Stimulated activated CD4-positive, alpha-beta T cell treated with anti-CD3 and anti-CD28 coated beads, Interleukin-12 subunit alpha, Interleukin-12 subunit beta, amount 100 ng/mL, for 24 hours (primary cell): ENCODE data around the gene OSCAR.
"Not testable (repeated sequence)": the region's sequence is repeated elsewhere in the genome, so short reads cannot be mapped to it uniquely, and the experiment has no call there.

ENCODE experiments used
- DNase-seq, 2 experiments: peaks; one replicate each; pipeline ENCODE4 v3.0.0-alpha.2; 2020; ENCODE audit warnings: low read depth in 2 of 2

The OSCAR gene

DNA sequence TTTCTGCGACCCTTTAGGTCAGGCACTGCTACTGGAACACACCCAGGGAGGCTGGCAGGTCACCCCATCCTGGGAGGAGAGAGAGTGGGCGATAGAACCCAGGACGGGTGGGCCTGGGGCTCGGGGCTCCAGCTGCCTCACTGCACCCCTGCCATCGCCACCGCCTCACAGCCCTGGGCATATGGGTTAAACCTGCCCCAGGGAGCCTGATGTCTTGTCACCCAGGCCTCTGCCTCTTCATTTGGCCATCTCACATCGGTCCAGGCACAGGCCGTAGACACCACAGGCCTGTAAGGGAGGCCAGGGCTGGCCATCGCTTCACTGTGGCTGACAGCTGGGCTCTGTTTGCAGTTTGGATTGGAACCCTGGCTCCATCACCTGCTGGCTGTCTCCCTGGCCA is 25.1 kb upstream of the OSCAR start:
- DNase-seq, result no peak

DNA sequence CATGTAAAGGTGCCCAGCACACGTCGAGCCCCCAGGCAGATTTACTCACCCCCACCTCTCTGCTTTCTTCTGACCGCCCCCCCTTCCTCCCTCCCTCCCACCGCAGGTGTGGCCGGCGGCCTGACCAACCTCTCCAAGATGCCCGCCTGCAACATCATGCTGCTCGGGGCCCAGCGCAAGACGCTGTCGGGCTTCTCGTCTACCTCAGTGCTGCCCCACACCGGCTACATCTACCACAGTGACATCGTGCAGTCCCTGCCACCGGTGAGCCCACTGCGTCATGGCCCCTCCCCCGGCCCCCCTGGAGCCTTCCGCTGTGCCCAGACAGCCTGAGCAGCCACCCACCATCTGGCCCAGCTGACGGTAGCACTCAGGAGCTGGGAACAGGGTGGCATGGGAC is 23.8 kb upstream of the OSCAR start:
- no peak for DNase-seq

DNA sequence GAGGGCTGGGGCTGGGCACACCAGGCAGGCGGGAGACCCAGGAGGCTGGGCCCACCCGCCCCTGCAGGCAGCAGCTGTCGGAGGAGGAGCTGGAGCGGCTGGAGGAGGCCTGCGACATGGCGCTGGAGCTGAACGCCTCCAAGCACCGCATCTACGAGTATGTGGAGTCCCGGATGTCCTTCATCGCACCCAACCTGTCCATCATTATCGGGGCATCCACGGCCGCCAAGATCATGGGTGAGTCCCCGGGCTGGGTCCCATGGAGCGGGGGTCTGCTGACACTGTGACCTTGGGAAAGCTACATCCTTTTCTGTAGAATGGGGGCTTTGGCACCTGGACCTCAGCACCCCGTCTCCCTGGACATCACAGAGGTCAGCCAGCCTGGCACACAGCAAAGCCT is 23.1 kb upstream of the OSCAR start:
- no peak for DNase-seq

DNA sequence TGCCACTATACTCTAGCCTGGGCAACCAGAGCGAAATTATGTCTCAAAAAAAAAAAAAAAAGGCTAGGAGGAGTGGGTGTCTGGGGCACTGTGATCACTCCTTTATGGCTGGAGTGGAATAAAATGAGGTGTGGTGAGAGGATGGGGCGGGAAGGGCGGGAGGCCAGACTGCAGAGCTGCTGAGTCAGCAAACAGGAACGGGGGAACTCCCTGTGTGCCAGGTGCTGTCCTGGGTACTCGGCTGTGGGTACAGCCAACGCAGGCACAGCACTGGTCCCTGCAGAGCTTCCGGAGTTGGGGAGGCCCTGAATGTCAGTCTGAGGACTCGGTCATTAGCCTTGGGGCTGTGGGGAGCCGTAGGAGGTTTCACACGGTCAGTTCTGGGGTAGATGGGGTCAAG is 20.7 kb upstream of the OSCAR start:
- DNase-seq, result no peak

DNA sequence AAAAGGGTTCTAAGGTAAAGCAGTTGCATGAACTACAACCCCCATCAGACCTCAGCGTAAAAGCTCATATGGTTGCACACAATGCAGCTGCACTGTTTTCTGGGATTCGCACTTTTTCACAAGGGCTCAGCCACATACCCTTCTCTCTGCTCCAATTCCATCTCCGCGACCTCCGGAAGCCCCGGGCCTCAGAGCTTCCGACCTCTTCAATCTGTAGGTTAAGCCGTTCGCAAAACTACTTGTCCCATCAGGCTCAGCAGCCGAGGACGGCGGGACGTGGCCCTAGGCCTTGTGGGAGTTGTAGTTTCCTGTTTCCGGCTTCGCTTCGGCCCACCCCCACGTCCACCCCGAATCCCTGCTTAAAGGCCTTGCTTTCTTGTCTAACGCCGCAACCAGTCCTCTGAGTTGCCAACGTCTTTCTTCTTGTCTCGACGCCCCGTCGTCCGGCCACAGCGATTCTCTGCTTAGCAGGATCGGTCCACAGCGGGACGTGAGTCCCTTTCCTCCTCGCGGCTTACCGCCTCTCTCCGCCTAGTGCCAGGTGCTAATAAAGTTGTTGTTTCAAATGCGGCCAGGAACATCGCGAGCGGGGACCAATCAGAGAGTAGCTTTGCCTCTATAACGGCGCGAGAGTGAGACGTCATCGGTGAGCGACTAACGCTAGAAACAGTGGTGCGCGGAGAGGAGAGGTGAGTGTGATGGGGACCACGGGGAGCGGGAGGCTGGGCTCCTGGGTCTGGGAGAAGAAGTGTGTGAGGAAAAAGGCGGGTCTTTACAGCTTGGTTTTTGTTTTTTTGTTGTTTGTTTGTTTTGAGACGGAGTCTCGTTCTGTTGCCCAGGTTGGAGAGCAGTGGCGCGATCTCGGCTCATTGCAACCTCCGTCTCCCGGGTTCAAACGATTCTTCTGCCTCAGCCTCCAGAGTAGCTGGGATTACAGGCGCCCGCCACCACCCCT is 14.8 kb upstream of the OSCAR start, which contains the start of the genes PRPF31 and TFPT:
TSS of gene PRPF31 (plus strand) at position 646 of the 955 bp plus-strand sequence. CDS start 2,525 bp downstream, outside the sequence.
TSS of gene TFPT (minus strand) at position 549 of the 955 bp plus-strand sequence. CDS start at position 161, 388 bp downstream.
- peak; percentile 94 to 97 for DNase-seq

DNA sequence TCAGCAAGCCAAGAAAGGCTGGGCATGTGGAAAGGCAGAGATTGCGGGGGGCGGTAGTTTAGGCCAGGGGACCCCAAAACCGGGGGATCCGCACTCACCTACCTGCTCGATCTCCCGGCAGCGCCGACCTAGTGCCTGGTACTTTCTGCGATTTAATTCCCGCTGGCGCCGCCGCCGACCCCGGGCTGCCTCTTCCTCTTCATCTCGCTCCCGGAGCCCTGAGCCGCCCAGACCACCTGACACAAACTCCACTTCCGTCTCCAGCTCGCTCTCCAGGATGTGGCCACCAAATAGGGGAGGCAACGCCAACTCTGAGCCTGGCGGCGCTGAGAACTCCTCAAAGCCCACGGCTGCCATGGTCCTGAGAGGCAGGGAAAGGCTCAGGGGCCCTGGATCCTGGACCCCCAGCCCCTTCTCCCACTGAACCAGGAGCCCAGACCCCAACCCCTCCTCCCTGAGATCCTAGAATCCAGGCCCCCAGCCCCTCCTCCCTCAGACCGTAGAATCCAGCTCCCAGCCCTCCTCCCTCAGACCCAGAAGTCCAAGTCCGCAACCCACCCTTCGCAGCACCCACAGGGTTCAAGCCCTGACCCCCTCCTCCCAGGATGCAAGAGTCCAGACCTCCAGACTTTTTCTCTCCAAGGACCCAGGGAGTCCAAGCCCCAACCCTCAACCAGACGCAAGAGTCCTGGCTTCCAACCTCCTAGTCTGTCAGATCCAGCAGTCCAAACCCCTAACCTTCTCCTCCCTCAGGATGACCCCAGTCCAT is 13.9 kb upstream of the OSCAR start:
- no peak for DNase-seq

DNA sequence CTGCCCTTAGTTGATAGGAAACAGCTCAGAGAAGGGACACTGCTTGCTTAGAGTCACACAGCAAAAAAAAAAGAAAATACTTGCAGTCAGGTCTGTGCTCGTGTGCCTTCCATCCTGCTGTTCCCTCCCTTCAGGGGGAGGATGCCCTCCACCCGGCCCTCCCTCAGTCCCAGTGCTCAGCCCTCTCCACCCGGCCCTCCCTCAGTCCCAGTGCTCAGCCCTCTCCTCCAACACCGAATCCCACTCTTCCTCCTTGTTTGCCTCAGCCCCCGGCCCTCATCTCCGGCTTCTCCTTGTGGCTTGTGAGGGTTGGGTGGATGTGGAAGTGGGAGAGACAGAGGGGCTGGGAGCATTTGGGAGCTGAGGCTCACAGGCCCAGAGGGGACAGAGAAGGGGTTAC is 9.0 kb upstream of the OSCAR start:
- no peak for DNase-seq

DNA sequence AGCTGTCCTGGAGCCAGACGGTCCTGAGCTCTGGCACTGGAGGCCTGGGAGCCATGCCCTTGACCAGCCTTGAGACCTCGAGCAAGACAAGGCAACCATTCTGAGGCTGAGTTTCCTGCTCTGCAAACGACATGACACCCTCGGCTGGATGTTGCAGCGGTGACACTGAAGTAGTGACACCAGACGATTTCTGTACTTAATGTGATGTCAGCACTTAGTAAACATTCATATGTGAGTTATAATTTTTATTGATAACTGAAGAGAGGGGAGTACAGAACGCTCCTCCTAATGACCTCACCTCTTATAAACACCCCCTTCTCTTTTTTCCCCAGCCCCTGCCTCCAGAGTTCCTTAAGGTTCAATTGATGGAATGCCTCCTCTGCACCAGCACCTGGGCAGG is 7.9 kb upstream of the OSCAR start:
- DNase-seq, result no peak

DNA sequence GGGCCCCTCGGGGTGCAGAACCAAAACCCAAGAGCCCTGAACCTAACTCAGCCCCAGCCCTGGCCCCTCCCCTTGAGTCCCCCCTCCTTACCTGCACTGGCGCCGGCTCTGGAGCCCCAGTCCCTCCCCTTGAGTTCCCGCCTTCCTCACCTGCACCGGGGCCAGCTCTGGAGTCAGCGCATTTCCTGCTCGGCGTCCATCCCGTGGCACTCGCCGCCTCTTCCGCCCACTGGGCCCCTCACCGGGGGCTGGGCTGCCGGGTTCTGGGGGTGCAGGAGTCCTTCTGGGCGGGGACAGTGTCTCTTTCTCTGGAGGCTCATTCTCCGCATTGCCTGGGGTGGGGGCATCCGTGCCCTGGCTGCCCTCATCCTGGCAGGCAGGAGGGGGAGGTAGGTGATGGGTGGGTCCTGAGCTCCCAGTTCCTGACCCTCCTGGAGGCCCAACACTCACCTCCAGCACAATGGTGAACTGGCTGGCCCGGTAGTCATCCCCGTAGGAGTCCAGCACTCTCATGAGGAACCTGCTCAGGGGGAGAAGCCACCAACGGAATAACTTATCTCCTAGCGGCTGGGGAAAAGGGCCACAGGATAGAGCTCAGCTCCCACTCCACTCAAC is 7.4 kb upstream of the OSCAR start:
- no peak for DNase-seq

DNA sequence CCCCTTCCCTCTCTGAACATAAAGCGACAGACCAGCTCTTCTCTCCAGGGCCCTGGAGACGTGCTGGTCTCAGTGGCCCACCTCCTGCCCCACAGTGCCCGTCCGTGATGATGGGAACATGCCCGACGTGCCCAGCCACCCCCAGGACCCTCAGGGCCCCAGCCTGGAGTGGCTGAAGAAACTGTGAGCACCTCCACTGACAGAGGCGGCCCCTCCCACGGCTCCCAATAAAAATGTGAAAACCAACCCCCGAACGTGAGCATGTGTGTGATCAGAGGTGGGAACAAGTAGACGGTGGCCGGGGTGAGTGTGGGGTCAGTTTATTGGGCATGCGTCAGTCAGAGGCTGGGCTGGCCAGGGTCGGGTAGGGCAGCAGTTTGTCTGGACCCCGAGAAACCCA is 6.1 kb upstream of the OSCAR start:
- DNase-seq, result no peak

DNA sequence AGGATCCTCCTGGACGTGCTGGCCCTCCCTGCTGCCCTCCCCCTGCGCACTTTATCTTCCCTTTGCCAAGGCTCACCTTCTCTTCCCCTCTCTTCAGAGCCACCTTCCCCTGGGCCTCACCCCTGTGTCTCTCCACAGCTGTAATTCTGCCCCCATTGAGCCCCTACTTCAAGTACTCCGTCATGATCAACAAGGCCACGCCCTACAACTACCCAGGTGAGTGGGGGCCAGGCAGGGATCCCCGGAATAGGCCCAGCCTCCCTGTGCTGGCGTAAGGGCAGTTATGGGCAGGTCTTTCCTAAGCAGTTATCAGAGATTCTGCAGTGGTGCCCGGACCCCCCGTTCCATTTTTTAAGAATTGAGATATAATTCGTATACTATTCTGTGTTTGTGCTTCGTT is 5.2 kb upstream of the OSCAR start:
- DNase-seq, result no peak

DNA sequence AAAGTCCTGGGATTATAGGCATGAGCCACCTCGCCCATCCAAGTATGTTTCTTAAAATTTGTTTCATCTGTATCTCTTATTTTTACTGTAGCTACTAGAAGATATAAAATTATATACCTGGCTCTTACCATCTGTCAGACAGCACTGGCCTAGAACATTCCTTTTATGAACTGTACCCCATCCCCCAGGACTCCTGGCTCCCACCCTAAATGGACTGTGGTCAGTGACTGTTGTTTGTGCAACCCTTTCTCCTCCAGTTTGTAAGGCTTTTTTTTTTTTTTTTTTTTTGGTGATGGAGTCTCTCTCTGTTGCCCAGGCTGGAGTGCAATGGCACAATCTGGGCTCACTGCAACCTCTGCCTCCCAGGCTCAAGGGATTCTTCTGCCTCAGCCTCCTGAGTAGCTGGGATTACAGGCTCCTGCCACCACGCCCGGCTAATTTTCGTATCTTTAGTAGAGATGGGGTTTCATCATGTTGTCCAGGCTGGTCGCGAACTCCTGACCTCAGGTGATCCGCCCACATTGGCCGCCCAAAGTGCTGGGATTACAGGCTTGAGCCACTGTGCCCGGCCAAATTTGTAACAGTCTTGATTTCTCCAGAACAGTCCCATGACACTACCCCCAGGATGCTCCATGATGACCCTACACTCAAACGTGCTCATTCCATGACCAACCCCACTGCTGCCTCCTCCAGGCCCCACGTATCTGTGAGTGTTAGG is 4.6 kb upstream of the OSCAR start:
- DNase-seq, result no peak

DNA sequence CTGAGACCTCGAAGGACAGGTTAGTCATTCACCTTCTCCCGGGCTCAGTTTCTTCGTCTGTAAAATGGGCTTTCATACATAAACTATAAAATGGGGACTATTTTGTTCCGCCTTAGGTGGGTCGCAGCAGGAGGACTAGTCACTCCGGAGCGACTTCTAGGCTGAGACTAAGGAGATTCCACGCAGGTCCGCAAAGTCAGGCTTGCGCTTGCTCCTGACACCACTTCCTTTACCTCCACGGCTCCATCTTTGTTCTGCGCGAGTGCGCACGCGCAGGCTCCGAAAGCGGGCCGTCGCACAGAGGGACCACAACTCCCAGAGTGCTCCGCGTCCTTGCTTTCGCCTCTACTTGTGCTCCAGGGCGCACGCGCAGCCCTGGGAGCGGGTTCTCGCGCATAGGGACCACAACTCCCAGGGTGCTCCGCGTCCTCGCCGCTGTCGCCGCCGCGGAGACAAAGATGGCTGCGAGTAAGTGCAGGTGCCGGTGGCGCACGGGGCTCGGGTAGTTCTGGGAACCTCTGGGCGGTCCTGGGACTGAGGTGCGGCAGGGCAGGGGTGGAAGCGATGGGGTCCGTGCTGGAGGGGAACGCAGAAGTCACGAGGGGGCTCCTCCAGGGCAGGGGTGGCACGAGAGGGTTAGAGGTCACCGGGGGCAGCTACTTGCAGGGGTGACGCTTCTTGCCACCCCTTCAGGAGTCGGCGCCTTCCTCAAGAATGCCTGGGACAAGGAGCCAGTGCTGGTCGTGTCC is 2.0 kb upstream of the OSCAR start, which contains the start of gene NDUFA3:
TSS of gene NDUFA3 (plus strand) at position 435 of the 749 bp plus-strand sequence. CDS start at position 459, 24 bp downstream.
- peak; percentile 93 to 94 for DNase-seq

DNA sequence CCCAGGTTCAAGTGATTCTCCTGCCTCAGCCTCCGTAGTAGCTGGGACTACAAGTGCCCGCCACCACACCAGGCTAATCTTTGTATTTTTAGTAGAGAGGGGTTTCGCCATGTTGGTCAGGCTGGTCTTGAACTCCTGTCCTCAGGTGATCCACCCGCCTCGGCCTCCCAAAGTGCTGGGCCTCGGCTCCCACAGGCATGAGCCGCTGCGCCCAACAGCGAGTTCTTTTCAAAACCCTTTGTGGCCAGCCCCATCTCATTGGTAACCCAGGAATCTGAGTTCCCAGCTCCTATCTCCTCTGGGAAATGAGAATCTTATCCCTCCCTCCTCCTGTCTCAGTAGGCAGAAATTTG is 724 bp downstream of the OSCAR start:
- not testable (repeated sequence) for DNase-seq

DNA sequence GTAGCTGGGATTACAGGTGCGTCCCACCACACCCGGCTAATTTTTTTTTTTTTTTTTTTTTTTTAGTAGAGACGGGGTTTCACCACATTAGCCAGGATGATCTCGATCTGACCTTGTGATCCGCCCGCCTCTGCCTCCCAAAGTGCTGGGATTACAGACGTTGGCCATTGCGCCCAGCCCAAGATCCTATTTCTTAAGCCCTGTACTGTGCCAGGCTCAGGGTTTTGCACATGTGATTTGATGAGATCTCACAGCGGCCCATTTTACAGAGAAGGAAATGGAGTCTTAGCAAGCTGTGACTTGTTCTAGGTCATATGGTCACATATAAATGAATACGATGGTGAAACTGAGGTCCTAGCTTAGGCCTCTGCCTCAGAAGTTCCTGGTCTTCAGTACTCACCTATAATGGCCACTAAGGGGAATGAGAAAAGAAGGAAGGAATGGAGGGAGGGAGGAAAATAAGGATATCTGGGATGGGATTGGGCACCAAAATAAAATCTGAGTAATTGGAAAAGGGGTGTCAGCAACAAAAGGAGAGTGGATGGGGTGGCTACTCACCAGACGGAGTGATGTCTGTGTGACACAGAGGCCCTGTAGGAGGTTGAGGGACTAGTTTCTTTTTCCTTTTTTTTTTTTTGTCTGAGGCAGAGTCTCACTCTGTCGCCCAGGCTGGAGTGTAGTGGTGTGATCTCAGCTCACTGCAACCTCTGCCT is 1.3 kb downstream of the OSCAR start:
- no peak for DNase-seq

DNA sequence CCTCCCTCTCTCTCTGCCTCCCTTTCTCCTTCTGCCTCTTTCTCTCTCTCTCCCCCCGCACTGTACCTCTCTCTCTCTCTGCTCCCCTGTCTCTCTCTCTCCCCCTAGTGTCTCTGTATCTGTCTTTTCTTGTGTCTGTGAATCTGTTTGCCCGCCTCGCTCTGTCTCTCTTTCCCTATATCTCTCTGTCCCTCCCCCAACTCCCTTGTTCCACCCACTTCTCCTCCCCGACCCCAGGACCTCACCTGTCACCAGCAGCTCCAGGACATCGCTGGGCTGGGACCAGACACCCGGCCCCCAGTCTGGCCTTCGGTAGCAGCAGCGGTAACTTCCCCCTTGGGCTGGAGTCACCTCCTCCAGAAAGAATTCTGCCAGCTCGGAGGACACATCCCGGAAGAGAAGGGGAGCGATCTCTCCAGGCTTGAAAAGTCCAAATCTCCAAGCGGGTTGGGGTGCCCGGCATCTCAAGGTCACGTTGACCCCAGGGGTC is 3.9 kb downstream of the OSCAR start:
- DNase-seq, result no peak

DNA sequence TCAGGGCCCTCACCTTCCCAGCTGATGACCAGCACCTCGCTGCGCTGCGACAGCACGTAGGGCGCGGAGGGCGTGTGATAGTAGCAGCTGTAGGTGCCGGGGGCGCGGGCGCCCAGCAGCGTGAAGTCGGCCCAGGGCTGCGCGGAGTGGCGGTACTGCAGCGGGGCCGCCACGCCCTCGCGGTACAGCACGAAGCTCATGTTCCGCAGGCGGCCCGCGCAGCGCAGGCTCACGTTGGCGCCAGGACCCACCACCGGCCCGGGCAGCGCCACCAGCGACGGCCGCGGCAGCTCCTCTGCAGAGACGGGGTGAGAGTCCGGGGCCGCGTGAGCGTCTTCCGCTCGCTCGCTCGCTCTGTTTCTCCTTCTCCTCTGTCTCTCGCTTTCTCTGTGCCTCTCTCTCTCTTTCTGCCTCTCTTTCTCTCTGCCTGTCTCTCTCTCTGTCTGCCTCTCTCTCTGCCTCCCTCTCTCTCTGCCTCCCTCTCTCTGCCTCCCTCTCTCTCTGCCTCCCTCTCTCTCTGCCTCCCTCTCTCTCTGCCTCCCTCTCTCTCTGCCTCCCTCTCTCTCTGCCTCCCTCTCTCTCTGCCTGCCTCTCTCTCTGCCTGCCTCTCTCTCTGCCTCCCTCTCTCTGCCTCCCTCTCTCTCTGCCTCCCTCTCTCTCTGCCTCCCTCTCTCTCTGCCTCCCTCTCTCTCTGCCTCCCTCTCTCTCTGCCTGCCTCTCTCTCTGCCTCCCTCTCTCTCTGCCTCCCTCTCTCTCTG is 4.6 kb downstream of the OSCAR start:
- DNase-seq, result peak in 1 of 2 experiments; percentile 32

DNA sequence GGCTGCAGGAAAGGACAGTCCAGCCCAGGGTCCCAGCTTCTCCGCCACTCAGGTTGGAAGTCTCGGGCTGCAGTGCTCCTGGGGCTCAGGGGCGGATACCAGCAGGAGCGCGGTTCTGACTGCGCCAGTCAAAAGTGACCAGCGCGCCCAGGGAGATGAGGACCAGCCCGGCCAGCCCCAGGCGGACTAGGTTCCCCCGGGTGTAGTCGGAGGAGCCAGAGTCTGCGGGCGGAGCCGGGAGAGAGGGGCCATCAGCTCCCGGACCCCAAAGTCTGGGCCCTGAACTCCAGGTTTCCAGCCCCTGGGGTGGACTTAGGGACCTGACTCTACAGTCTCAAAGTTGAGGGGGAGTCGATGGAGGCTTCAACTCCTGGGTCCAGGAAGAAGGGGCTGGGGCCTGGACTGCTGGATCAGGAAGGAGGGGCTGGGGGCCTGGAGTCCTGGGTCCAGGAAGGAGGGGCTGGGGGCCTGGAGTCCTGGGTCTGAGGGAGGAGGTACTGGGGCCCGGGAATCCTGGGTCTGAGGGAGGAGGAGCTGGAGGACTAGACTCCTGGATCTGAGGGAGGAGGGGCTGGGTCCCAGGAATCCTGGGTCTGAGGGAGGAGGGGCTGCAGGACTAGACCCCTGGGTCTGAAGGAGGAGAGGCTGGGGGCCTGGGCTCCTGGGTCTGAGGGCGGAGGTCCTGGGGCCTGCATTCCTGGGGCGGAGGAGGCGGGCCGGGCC is 5.3 kb downstream of the OSCAR start:
- no peak for DNase-seq
